ENCODE measurements around the gene CENPS. TPM values are rescaled to one million over a fixed set of nuclear protein-coding genes. Genes with fewer than 3 reads are reported as not detected.

The CENPS gene
- total and polyA plus RNA-seq, 9 of the 15 experiments (the other 6 are each of a cell fraction or from before 2014, with no cell fraction given): 10.2 to 36.0 (median 26.0) TPM

GRCh38 chr1:10428984-10429383 lies 1.2 kb upstream of the CENPS start (continued):
- TF ChIP-seq ZNF407 (IDR thresholded peaks at IDR 0.05; ENCODE audit: low read depth): no peak
- TF ChIP-seq NFIC (IDR thresholded peaks at IDR 0.05): no peak
- no peak for TF ChIP-seq POLR2AphosphoS5 (IDR thresholded peaks at IDR 0.05; ENCODE audit: control insufficient read depth, insufficient read depth, low read depth, low read length)
- TF ChIP-seq ZNF584 (CRISPR knock-in tag; IDR thresholded peaks at IDR 0.05; ENCODE audit: low read depth): no peak
- TF ChIP-seq FOXP1 (CRISPR knock-in tag; IDR thresholded peaks at IDR 0.05): no peak
- TF ChIP-seq, protein P1, sequence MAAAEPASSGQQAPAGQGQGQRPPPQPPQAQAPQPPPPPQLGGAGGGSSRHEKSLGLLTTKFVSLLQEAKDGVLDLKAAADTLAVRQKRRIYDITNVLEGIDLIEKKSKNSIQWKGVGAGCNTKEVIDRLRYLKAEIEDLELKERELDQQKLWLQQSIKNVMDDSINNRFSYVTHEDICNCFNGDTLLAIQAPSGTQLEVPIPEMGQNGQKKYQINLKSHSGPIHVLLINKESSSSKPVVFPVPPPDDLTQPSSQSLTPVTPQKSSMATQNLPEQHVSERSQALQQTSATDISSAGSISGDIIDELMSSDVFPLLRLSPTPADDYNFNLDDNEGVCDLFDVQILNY (CRISPR knock-in tag; IDR thresholded peaks at IDR 0.05): no peak
- TF ChIP-seq CAMTA2 (CRISPR knock-in tag; conservative IDR thresholded peaks at IDR 0.05): no peak
- TF ChIP-seq, protein P2, sequence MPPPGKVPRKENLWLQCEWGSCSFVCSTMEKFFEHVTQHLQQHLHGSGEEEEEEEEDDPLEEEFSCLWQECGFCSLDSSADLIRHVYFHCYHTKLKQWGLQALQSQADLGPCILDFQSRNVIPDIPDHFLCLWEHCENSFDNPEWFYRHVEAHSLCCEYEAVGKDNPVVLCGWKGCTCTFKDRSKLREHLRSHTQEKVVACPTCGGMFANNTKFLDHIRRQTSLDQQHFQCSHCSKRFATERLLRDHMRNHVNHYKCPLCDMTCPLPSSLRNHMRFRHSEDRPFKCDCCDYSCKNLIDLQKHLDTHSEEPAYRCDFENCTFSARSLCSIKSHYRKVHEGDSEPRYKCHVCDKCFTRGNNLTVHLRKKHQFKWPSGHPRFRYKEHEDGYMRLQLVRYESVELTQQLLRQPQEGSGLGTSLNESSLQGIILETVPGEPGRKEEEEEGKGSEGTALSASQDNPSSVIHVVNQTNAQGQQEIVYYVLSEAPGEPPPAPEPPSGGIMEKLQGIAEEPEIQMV (tag; conservative IDR thresholded peaks at IDR 0.05; ENCODE audit: low read depth): no peak
- no peak for TF ChIP-seq ZNF668 (CRISPR knock-in tag; IDR thresholded peaks at IDR 0.05)
- no peak for TF ChIP-seq POLR2AphosphoS2 (IDR thresholded peaks at IDR 0.05; ENCODE audit: low read length)

Data from K562 (cell line).